Measurements from ENCODE around the gene MROH7. TPM values are rescaled to one million over a fixed set of nuclear protein-coding genes. Genes with fewer than 3 reads are reported as not detected.

Gene MROH7
- total and polyA plus RNA-seq, 4 donors: 0.07 to 2.8 (median 0.58) TPM

GRCh38 chr1:54610601-54611580, 30.7 kb upstream of the MROH7 start:
- peaks cover 0 to 34% (median 7%) of the 10 kb centered on the region in 4 donors for H3K36me3 ChIP-seq (ENCODE audit: control insufficient read depth in 4 of 4, insufficient read depth in 3 of 4, low read depth in 1 of 4, low read length in 3 of 4)
- DNase-seq (ENCODE audit: low spot score): no peak
- H3K27me3 ChIP-seq (ENCODE audit: control insufficient read depth in 4 of 4, insufficient read depth in 4 of 4, low read length in 3 of 4): no peaks in the 10 kb centered on the region
- no peak for TF ChIP-seq SP1 (IDR thresholded peaks at IDR 0.05)
- no peak for TF ChIP-seq FOXA2 (IDR thresholded peaks at IDR 0.05)
- TF ChIP-seq TAF1 (conservative IDR thresholded peaks at IDR 0.05): no peak
- no peak for TF ChIP-seq MAX (IDR thresholded peaks at IDR 0.05)
- TF ChIP-seq FOXA1 (IDR thresholded peaks at IDR 0.05): no peak
- no peak overlapping the region for H3K9ac ChIP-seq (ENCODE audit: low read depth in 1 of 2, low read length in 2 of 2)
- no peaks in the 10 kb centered on the region for H3K4me1 ChIP-seq (ENCODE audit: control insufficient read depth in 4 of 4, insufficient read depth in 4 of 4, low read length in 3 of 4)
- H3K27ac ChIP-seq (ENCODE audit: low read depth in 1 of 2, low read length in 2 of 2): no peak overlapping the region
- WGBS: 97% methylated on average over 18 of the region's 18 CpGs
- H3K4me3 ChIP-seq (ENCODE audit: low read depth in 1 of 3, low read length in 3 of 3): no peak overlapping the region
- H3K9me3 ChIP-seq (ENCODE audit: control insufficient read depth in 4 of 4, low read length in 3 of 4): no peaks in the 10 kb centered on the region

GRCh38 chr1:54611621-54612020, 30.0 kb upstream of the MROH7 start:
- no peak overlapping the region for H3K4me3 ChIP-seq (ENCODE audit: low read depth in 1 of 3, low read length in 3 of 3)
- no peaks in the 10 kb centered on the region for H3K9me3 ChIP-seq (ENCODE audit: control insufficient read depth in 4 of 4, low read length in 3 of 4)
- WGBS: 95% methylated on average over 8 of the region's 8 CpGs
- no peaks in the 10 kb centered on the region for H3K4me1 ChIP-seq (ENCODE audit: control insufficient read depth in 4 of 4, insufficient read depth in 4 of 4, low read length in 3 of 4)
- H3K36me3 ChIP-seq (ENCODE audit: control insufficient read depth in 4 of 4, insufficient read depth in 3 of 4, low read depth in 1 of 4, low read length in 3 of 4): peaks cover 0 to 34% (median 7%) of the 10 kb centered on the region in 4 donors
- no peaks in the 10 kb centered on the region for H3K27me3 ChIP-seq (ENCODE audit: control insufficient read depth in 4 of 4, insufficient read depth in 4 of 4, low read length in 3 of 4)
- DNase-seq (ENCODE audit: low spot score): no peak
- H3K9ac ChIP-seq (ENCODE audit: low read depth in 1 of 2, low read length in 2 of 2): no peak overlapping the region
- TF ChIP-seq CTCF (IDR thresholded peaks at IDR 0.05; ENCODE audit: low read depth, low read length, missing input control) (no peak), JUND (IDR thresholded peaks at IDR 0.05) (no peak), GABPA (IDR thresholded peaks at IDR 0.05 in 1 of 2, conservative IDR thresholded peaks at IDR 0.05 in 1 of 2) (no peak), FOXA1 (IDR thresholded peaks at IDR 0.05) (no peak), MAX (IDR thresholded peaks at IDR 0.05) (no peak), RXRA (IDR thresholded peaks at IDR 0.05) (no peak), TAF1 (conservative IDR thresholded peaks at IDR 0.05) (no peak), REST (IDR thresholded peaks at IDR 0.05) (no peak), HNF4A (conservative IDR thresholded peaks at IDR 0.05) (no peak), RAD21 (IDR thresholded peaks at IDR 0.05) (no peak), NR2F2 (IDR thresholded peaks at IDR 0.05) (no peak), FOXA2 (IDR thresholded peaks at IDR 0.05) (no peak)
- no peak overlapping the region for H3K27ac ChIP-seq (ENCODE audit: low read depth in 1 of 2, low read length in 2 of 2)

Measured in liver (tissue), 9 donors.